Measurements from ENCODE around the gene FBXL16. TPM values are rescaled to one million over a fixed set of nuclear protein-coding genes. Genes with fewer than 3 reads are reported as not detected.
"Not testable (repeated sequence)": the region's sequence is repeated elsewhere in the genome, so short reads cannot be mapped to it uniquely, and the experiment has no call there.

The FBXL16 gene
- total RNA-seq, 1 experiment from 2014 or later, result 40.5 TPM

- DNase-seq (ENCODE audit: unreplicated experiment), result no peak
- Mint-ChIP-seq H3K27ac (ENCODE audit: low read depth, unreplicated experiment) (no peak overlapping the region), H3K27me3 (ENCODE audit: insufficient read depth, unreplicated experiment) (no peaks in the 10 kb centered on the region), H3K4me1 (ENCODE audit: insufficient read depth, unreplicated experiment) (peaks cover 10% of the 10 kb centered on the region), H3K9me3 (ENCODE audit: unreplicated experiment) (no peaks in the 10 kb centered on the region), H3K4me3 (ENCODE audit: unreplicated experiment) (no peak overlapping the region), H3K36me3 (ENCODE audit: insufficient read depth, unreplicated experiment) (peaks cover 83% of the 10 kb centered on the region)
- TSS peak; percentile 66 for BruUV-seq (replicated peaks)
- ChIA-PET POLR2A (interaction anchor here (0.6 to 1.4 kb wide), 9 partner anchors 8 to 728 kb away, joined by 3 to 9 read pairs (median 3); partner anchors contain the start of genes JMJD8, METRN, RHOT2 and STUB1), CTCF (interaction anchor here (1.0 kb wide), 1 partner anchor 22 kb away, joined by 3 read pairs; no protein-coding TSS in a partner anchor)
- intact Hi-C loops (cut with micrococcal nuclease), result no loop called here
- no peak for TF ChIP-seq CTCF (IDR thresholded peaks at IDR 0.05; ENCODE audit: unreplicated experiment)
These were observed 13.1 kb downstream of the FBXL16 start for GRCh38 chr16:692356-693108.

DNA sequence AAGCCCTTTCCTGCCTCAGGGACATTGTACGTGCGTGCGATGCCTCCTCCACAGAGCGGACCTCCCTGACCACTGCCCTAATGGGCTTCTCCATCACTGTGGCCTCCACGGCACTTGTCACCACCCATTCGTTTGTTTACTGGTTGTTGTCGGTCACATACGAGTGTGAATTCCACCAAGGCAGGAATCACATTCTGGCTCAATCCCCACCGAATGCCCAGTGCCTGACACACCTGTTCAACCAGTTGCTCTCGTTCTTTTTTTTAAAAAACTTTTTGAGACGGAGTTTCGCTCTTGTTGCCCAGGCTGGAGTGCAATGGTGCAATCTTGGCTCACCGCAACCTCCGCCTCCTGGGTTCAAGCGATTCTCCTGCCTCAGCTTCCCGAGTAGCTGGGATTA, 14.4 kb downstream of the FBXL16 start:
- not testable (repeated sequence) for H3K27me3 Mint-ChIP-seq (ENCODE audit: insufficient read depth, unreplicated experiment); BruUV-seq (replicated peaks)
- POLR2A ChIA-PET, result interaction anchor here (1.1 to 4.1 kb wide), 5 partner anchors 10 to 29 kb away, joined by 3 to 32 read pairs (median 17); partner anchors contain the start of genes ANTKMT, METRN, RHBDL1 and STUB1

GRCh38 chr16:689175-689897, 16.3 kb downstream of the FBXL16 start:
- H3K4me1 Mint-ChIP-seq (ENCODE audit: insufficient read depth, unreplicated experiment), result peaks cover 10% of the 10 kb centered on the region
- CTCF ChIA-PET, result interaction anchor here (0.6 to 1.9 kb wide), 4 partner anchors 22 to 200 kb away, joined by 3 to 7 read pairs (median 5); no protein-coding TSS in a partner anchor
- intact Hi-C loops (cut with micrococcal nuclease), result no loop called here
- TF ChIP-seq CTCF (IDR thresholded peaks at IDR 0.05; ENCODE audit: unreplicated experiment), result no peak
- peaks cover 66% of the 10 kb centered on the region for H3K36me3 Mint-ChIP-seq (ENCODE audit: insufficient read depth, unreplicated experiment)
- DNase-seq (ENCODE audit: unreplicated experiment), result no peak
- no TSS peak for BruUV-seq (replicated peaks)
- H3K27me3 Mint-ChIP-seq (ENCODE audit: insufficient read depth, unreplicated experiment), result no peaks in the 10 kb centered on the region
- peak overlapping the region; percentile 86 for H3K27ac Mint-ChIP-seq (ENCODE audit: low read depth, unreplicated experiment)
- POLR2A ChIA-PET, result interaction anchor here (0.6 to 4.1 kb wide), 16 partner anchors 8 to 413 kb away, joined by 3 to 32 read pairs (median 4); partner anchors contain the start of genes ANTKMT, CCDC78, FBXL16 and METRN
- peak overlapping the region; percentile 87 for H3K4me3 Mint-ChIP-seq (ENCODE audit: unreplicated experiment)
- H3K9me3 Mint-ChIP-seq (ENCODE audit: unreplicated experiment), result no peaks in the 10 kb centered on the region

More for the DNA sequence above, 14.4 kb downstream of the FBXL16 start:
- CTCF ChIA-PET, result interaction anchor here (0.6 kb wide), 1 partner anchor 306 kb away, joined by 3 read pairs; no protein-coding TSS in a partner anchor
- H3K27ac Mint-ChIP-seq (ENCODE audit: low read depth, unreplicated experiment); H3K9me3 Mint-ChIP-seq (ENCODE audit: unreplicated experiment); intact Hi-C loops (cut with micrococcal nuclease); DNase-seq (ENCODE audit: unreplicated experiment): not testable (repeated sequence)
- Mint-ChIP-seq H3K36me3 (ENCODE audit: insufficient read depth, unreplicated experiment) (peaks cover 75% of the 10 kb centered on the region), H3K4me1 (ENCODE audit: insufficient read depth, unreplicated experiment) (peaks cover 10% of the 10 kb centered on the region), H3K4me3 (ENCODE audit: unreplicated experiment) (peak overlapping the region; percentile 87)

GRCh38 chr16:687499-687898, 18.1 kb downstream of the FBXL16 start:
- no TSS peak for BruUV-seq (replicated peaks)
- no peak for DNase-seq (ENCODE audit: unreplicated experiment)
- ChIA-PET CTCF (interaction anchor here (0.7 to 1.3 kb wide), 5 partner anchors 8 to 54 kb away, joined by 3 to 4 read pairs (median 3); no protein-coding TSS in a partner anchor), POLR2A (interaction anchor here (0.6 kb wide), 1 partner anchor 98 kb away, joined by 3 read pairs; the partner anchor contains the start of gene RAB40C)
- Mint-ChIP-seq H3K4me3 (ENCODE audit: unreplicated experiment) (no peak overlapping the region), H3K36me3 (ENCODE audit: insufficient read depth, unreplicated experiment) (peaks cover 67% of the 10 kb centered on the region), H3K9me3 (ENCODE audit: unreplicated experiment) (no peaks in the 10 kb centered on the region), H3K27ac (ENCODE audit: low read depth, unreplicated experiment) (no peak overlapping the region), H3K27me3 (ENCODE audit: insufficient read depth, unreplicated experiment) (no peaks in the 10 kb centered on the region), H3K4me1 (ENCODE audit: insufficient read depth, unreplicated experiment) (peaks cover 10% of the 10 kb centered on the region)
- intact Hi-C loops (cut with micrococcal nuclease), result no loop called here
- no peak for TF ChIP-seq CTCF (IDR thresholded peaks at IDR 0.05; ENCODE audit: unreplicated experiment)
